Stomach (tissue), 4 donors: ENCODE results near the gene RANBP3.

Source experiments
- CTCF ChIP-seq, 7 experiments: fragments of 450-650 bp in 4 of 7; fragments of 200-600 bp in 3 of 7; sonication (generic) in 3 of 7; IDR thresholded peaks; one replicate each; pipeline ENCODE4 v1.5.1; 2016 to 2019; ENCODE audit warnings: antibody characterized with exemption in 7 of 7, control low read depth in 2 of 7, mild to moderate bottlenecking in 1 of 7
- EP300 ChIP-seq: sonication (generic); formaldehyde crosslinking; IDR thresholded peaks from one replicate; pipeline ENCODE4 v1.6.1; 2017; ENCODE audit warnings: antibody characterized with exemption
- POLR2A ChIP-seq, 4 donors: fragments of 450-650 bp; IDR thresholded peaks; one replicate each; pipeline ENCODE4 v1.6.1; 2016; ENCODE audit warnings: antibody characterized with exemption in 4 of 4, control low read depth in 2 of 4, mild to moderate bottlenecking in 1 of 4, moderate library complexity in 1 of 4
- POLR2AphosphoS5 ChIP-seq, 3 donors: sonication (generic); formaldehyde crosslinking; IDR thresholded peaks; one replicate each; pipeline ENCODE4 v1.6.1; 2016; ENCODE audit warnings: antibody characterized with exemption in 3 of 3

GRCh38 chr19:5931251-5931650, 46.7 kb downstream of the RANBP3 start:
- TF ChIP-seq POLR2A (IDR thresholded peaks at IDR 0.05): no peak
- TF ChIP-seq CTCF (IDR thresholded peaks at IDR 0.05): no peak
- TF ChIP-seq POLR2AphosphoS5 (IDR thresholded peaks at IDR 0.05): no peak
- TF ChIP-seq EP300: no peak
